Activated CD4-positive, alpha-beta T cell treated with anti-CD3 and anti-CD28 coated beads for 48 hours (primary cell): ENCODE results near the gene NUP50.
A peak's percentile ranks its signal among the peaks of the same experiment; 100 is the strongest.

Source experiments
- DNase-seq: peaks from one replicate; pipeline ENCODE4 v3.0.0-alpha.2; 2020

The NUP50 gene

GRCh38 chr22:45211435-45211834 is 47.7 kb downstream of the NUP50 start:
- DNase-seq, result no peak

- no peak for DNase-seq
Measured at GRCh38 chr22:45211848-45212247, 48.1 kb downstream of the NUP50 start.

GRCh38 chr22:45212306-45212709 is 48.6 kb downstream of the NUP50 start:
- no peak for DNase-seq

- DNase-seq, result no peak
Measured at GRCh38 chr22:45212992-45213751, 49.4 kb downstream of the NUP50 start.

GRCh38 chr22:45216133-45217003 is 52.6 kb downstream of the NUP50 start:
- DNase-seq, result no peak

- DNase-seq, result no peak
Measured at GRCh38 chr22:45217345-45217744, 53.6 kb downstream of the NUP50 start.

- no peak for DNase-seq
Measured at GRCh38 chr22:45217806-45218205, 54.1 kb downstream of the NUP50 start.

GRCh38 chr22:45218976-45219375 is 55.3 kb downstream of the NUP50 start:
- peak; percentile 63 for DNase-seq

- DNase-seq, result no peak
Measured at GRCh38 chr22:45221201-45221600, 57.5 kb downstream of the NUP50 start.

- no peak for DNase-seq
Measured at GRCh38 chr22:45223304-45224117, 59.8 kb downstream of the NUP50 start.

- no peak for DNase-seq
Measured at GRCh38 chr22:45224331-45224730, 60.6 kb downstream of the NUP50 start.

GRCh38 chr22:45224988-45225731 is 61.4 kb downstream of the NUP50 start:
- DNase-seq, result no peak

GRCh38 chr22:45225732-45226502 is 62.2 kb downstream of the NUP50 start:
- DNase-seq, result no peak

- DNase-seq, result no peak
Measured at GRCh38 chr22:45226503-45227186, 62.9 kb downstream of the NUP50 start.

- DNase-seq, result no peak
Measured at GRCh38 chr22:45227645-45228400, 64.1 kb downstream of the NUP50 start.

- no peak for DNase-seq
Measured at GRCh38 chr22:45228401-45228754, 64.7 kb downstream of the NUP50 start.

- DNase-seq, result no peak
Measured at GRCh38 chr22:45229181-45229580, 65.5 kb downstream of the NUP50 start.

- DNase-seq, result no peak
Measured at GRCh38 chr22:45230026-45230721, 66.4 kb downstream of the NUP50 start.

GRCh38 chr22:45231293-45231692 is 67.6 kb downstream of the NUP50 start:
- no peak for DNase-seq

GRCh38 chr22:45233386-45233785 is 69.7 kb downstream of the NUP50 start:
- no peak for DNase-seq
